ENCODE measurements around the gene KLK14. TPM values are rescaled to one million over a fixed set of nuclear protein-coding genes. Genes with fewer than 3 reads are reported as not detected.
A peak's percentile ranks its signal among the peaks of the same experiment; 100 is the strongest.

The KLK14 gene
- total RNA-seq, 1 donor from 2014 or later, result not detected

GRCh38 chr19:51070334-51071094, 12.2 kb downstream of the KLK14 start:
- no peaks in the 10 kb centered on the region for H3K27me3 ChIP-seq
- no peak overlapping the region for H3K27ac ChIP-seq
- peak in 1 of 2 donors; percentile 64 for DNase-seq (ENCODE audit: extremely low spot score in 2 of 2)
- TF ChIP-seq, protein P1, sequence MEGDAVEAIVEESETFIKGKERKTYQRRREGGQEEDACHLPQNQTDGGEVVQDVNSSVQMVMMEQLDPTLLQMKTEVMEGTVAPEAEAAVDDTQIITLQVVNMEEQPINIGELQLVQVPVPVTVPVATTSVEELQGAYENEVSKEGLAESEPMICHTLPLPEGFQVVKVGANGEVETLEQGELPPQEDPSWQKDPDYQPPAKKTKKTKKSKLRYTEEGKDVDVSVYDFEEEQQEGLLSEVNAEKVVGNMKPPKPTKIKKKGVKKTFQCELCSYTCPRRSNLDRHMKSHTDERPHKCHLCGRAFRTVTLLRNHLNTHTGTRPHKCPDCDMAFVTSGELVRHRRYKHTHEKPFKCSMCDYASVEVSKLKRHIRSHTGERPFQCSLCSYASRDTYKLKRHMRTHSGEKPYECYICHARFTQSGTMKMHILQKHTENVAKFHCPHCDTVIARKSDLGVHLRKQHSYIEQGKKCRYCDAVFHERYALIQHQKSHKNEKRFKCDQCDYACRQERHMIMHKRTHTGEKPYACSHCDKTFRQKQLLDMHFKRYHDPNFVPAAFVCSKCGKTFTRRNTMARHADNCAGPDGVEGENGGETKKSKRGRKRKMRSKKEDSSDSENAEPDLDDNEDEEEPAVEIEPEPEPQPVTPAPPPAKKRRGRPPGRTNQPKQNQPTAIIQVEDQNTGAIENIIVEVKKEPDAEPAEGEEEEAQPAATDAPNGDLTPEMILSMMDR (IDR thresholded peaks at IDR 0.05), result no peak
- TF ChIP-seq POLR2AphosphoS5 (IDR thresholded peaks at IDR 0.05; ENCODE audit: insufficient read depth in 1 of 2, low read depth in 1 of 2) (no peak), POLR2A (IDR thresholded peaks at IDR 0.05) (no peak)
- no peak overlapping the region for H3K4me3 ChIP-seq
- no peaks in the 10 kb centered on the region for H3K36me3 ChIP-seq
- no peaks in the 10 kb centered on the region for H3K9me3 ChIP-seq
- intact Hi-C loops (cut with DNase I), result no loop called here
- H3K4me1 ChIP-seq, result peaks cover 13% of the 10 kb centered on the region

- H3K9me3 ChIP-seq, result no peaks in the 10 kb centered on the region
- intact Hi-C loops (cut with DNase I), result no loop called here
- TF ChIP-seq POLR2A (IDR thresholded peaks at IDR 0.05), result no peak
- no peak for TF ChIP-seq POLR2AphosphoS5 (IDR thresholded peaks at IDR 0.05; ENCODE audit: insufficient read depth in 1 of 2, low read depth in 1 of 2)
- TF ChIP-seq, protein P1 (IDR thresholded peaks at IDR 0.05), result no peak
- H3K27me3 ChIP-seq, result no peaks in the 10 kb centered on the region
- no peak for DNase-seq (ENCODE audit: extremely low spot score in 2 of 2)
- H3K4me1 ChIP-seq, result peaks cover 22% of the 10 kb centered on the region
- peak overlapping the region; percentile 60 for H3K27ac ChIP-seq
- no peaks in the 10 kb centered on the region for H3K36me3 ChIP-seq
- no peak overlapping the region for H3K4me3 ChIP-seq
These were observed 16.1 kb downstream of the KLK14 start for GRCh38 chr19:51066393-51067186.

- no peaks in the 10 kb centered on the region for H3K36me3 ChIP-seq
- no peaks in the 10 kb centered on the region for H3K9me3 ChIP-seq
- DNase-seq (ENCODE audit: extremely low spot score in 2 of 2), result peak in 1 of 2 donors; percentile 77
- peak overlapping the region; percentile 26 to 34 for H3K4me3 ChIP-seq
- TF ChIP-seq POLR2AphosphoS5 (IDR thresholded peaks at IDR 0.05; ENCODE audit: insufficient read depth in 1 of 2, low read depth in 1 of 2) (no peak), POLR2A (IDR thresholded peaks at IDR 0.05) (no peak)
- TF ChIP-seq, protein P1 (IDR thresholded peaks at IDR 0.05), result no peak
- intact Hi-C loops (cut with DNase I), result no loop called here
- peaks cover 22% of the 10 kb centered on the region for H3K4me1 ChIP-seq
- H3K27me3 ChIP-seq, result no peaks in the 10 kb centered on the region
- peak overlapping the region; percentile 60 for H3K27ac ChIP-seq
These were observed 17.3 kb downstream of the KLK14 start for GRCh38 chr19:51065221-51065960.

GRCh38 chr19:51064534-51065220, 18.0 kb downstream of the KLK14 start, which contains the start of gene KLK13:
KLK13 (minus strand) TSS chr19:51065092; CDS start chr19:51065067, 25 bp downstream.
- H3K27ac ChIP-seq, result peak within 1 kb of the TSS; percentile 60
- no peaks in the 10 kb centered on the region for H3K27me3 ChIP-seq
- intact Hi-C loops (cut with DNase I), result no loop called here
- TF ChIP-seq POLR2A (IDR thresholded peaks at IDR 0.05), result no peak
- no peak for TF ChIP-seq POLR2AphosphoS5 (IDR thresholded peaks at IDR 0.05; ENCODE audit: insufficient read depth in 1 of 2, low read depth in 1 of 2)
- TF ChIP-seq, protein P1 (IDR thresholded peaks at IDR 0.05), result no peak
- H3K4me1 ChIP-seq, result peaks cover 22% of the 10 kb centered on the region
- peak within 1 kb of the TSS; percentile 26 to 34 for H3K4me3 ChIP-seq
- no peaks in the 10 kb centered on the region for H3K9me3 ChIP-seq
- no peaks in the 10 kb centered on the region for H3K36me3 ChIP-seq
- DNase-seq (ENCODE audit: extremely low spot score in 2 of 2), result no peak
